PC-3 (cell line): Measurements from ENCODE around the gene SLC6A3. TPM values are rescaled to one million over a fixed set of nuclear protein-coding genes. Genes with fewer than 3 reads are reported as not detected.

ENCODE experiments used
- ATAC-seq: fragments of 200-7000 bp; cut with Tn5 transposase; 2 replicates; pipeline ENCODE4 v1.9.1; 2020; ENCODE audit warnings: mild to moderate bottlenecking, moderate library complexity
- BruUV-seq: library from RNA; stranded (reverse); fragments of 400-500 nt; replicated peaks from 2 replicates; lab custom pipeline; 2021; lab: Mats Ljungman, UMichigan
- CTCF ChIA-PET: fragments of 300-600 bp; sonication (Branson Sonifier 250); formaldehyde crosslinking; loops from one replicate; lab custom pipeline; 2022; ENCODE audit warnings: antibody characterized with exemption; lab: Charles Lee
- POLR2A ChIA-PET: fragments of 300-600 bp; sonication (Branson Sonifier 250); formaldehyde crosslinking; loops from one replicate; lab custom pipeline; 2022; ENCODE audit warnings: antibody characterized with exemption; ENCODE audit not compliant: unreplicated experiment; lab: Charles Lee
- DNase-seq: peaks from one replicate; pipeline ENCODE4 v3.0.0-alpha.2; 2015
- H2AFZ ChIP-seq: fragments of 300-600 bp; sonication (generic); 2 replicates; pipeline ENCODE4 v1.6.0; 2016; ENCODE audit warnings: antibody characterized with exemption, low read length
- H3F3A ChIP-seq: fragments of 300-600 bp; sonication (generic); one replicate; pipeline ENCODE4 v1.6.0; 2017; ENCODE audit warnings: antibody characterized with exemption, low read length, control low read depth, mild to moderate bottlenecking; ENCODE audit not compliant: unreplicated experiment
- H3K27ac ChIP-seq: fragments of 300-600 bp; sonication (generic); 2 replicates; pipeline ENCODE4 v1.5.1; 2016; ENCODE audit warnings: mild to moderate bottlenecking, low read length
- H3K27me3 ChIP-seq: fragments of 300-600 bp; sonication (generic); 2 replicates; pipeline ENCODE4 v1.6.1; 2016; ENCODE audit warnings: low read length, mixed read lengths
- H3K36me3 ChIP-seq: fragments of 300-600 bp; sonication (generic); 2 replicates; pipeline ENCODE4 v1.6.1; 2016; ENCODE audit warnings: low read depth, mixed run types, low read length, mixed read lengths
- H3K4me1 ChIP-seq: fragments of 300-600 bp; sonication (generic); 2 replicates; pipeline ENCODE4 v1.5.1; 2016; ENCODE audit warnings: low read length; ENCODE audit not compliant: insufficient read depth
- H3K4me2 ChIP-seq: fragments of 300-600 bp; sonication (generic); 2 replicates; pipeline ENCODE4 v1.6.0; 2016; ENCODE audit warnings: low read length
- H3K4me3 ChIP-seq: fragments of 300-600 bp; sonication (generic); 2 replicates; pipeline ENCODE4 v1.5.1; 2016; ENCODE audit warnings: mild to moderate bottlenecking, low read length, mixed read lengths
- H3K79me2 ChIP-seq: fragments of 300-600 bp; sonication (generic); 2 replicates; pipeline ENCODE4 v1.6.1; 2017; ENCODE audit warnings: low read length, mixed read lengths
- H3K9ac ChIP-seq: fragments of 300-600 bp; sonication (generic); 2 replicates; pipeline ENCODE4 v1.6.0; 2016; ENCODE audit warnings: mild to moderate bottlenecking, low read length
- H3K9me2 ChIP-seq: fragments of 300-600 bp; sonication (generic); replicated peaks from 2 replicates; pipeline ENCODE4 v1.6.1; 2016; ENCODE audit warnings: mixed run types, low read length, mixed read lengths
- H3K9me3 ChIP-seq: fragments of 300-600 bp; sonication (generic); 2 replicates; pipeline ENCODE4 v1.6.1; 2016; ENCODE audit warnings: low read length, mixed read lengths
- H4K20me1 ChIP-seq: fragments of 300-600 bp; sonication (generic); 2 replicates; pipeline ENCODE4 v1.6.1; 2016; ENCODE audit warnings: low read length, mixed read lengths
- EZH2 ChIP-seq: fragments of 300-600 bp; sonication (generic); IDR thresholded peaks from one replicate; pipeline ENCODE4 v1.6.1; 2017; ENCODE audit warnings: antibody characterized with exemption, mild to moderate bottlenecking, low read length; ENCODE audit not compliant: unreplicated experiment
- EZH2phosphoT487 ChIP-seq: fragments of 300-600 bp; sonication (generic); IDR thresholded peaks from 2 replicates; pipeline ENCODE4 v1.6.1; 2018; ENCODE audit warnings: mild to moderate bottlenecking, antibody characterized with exemption, low read length, borderline replicate concordance
- intact Hi-C: fragments of 100-400 bp; cut with micrococcal nuclease; formaldehyde crosslinking; loops from 2 replicates; pipeline ENCODE4 v1.9.0; 2023
- total RNA-seq: library from RNA; depleted of rRNA; stranded (reverse); fragments of >200 nt; gene quantifications from 2 replicates; pipeline ENCODE4 v1.2.3, GENCODE V29; 2014
- TF ChIP-seq, protein P1 (sequence below): fragments of 300-600 bp; sonication (generic); conservative IDR thresholded peaks from 2 replicates; pipeline ENCODE4 v1.5.1; 2017; ENCODE audit warnings: antibody characterized with exemption, low read depth, mild to moderate bottlenecking, low read length

SLC6A3 gene
- total RNA-seq, 1 experiment from 2014 or later = not detected

DNA sequence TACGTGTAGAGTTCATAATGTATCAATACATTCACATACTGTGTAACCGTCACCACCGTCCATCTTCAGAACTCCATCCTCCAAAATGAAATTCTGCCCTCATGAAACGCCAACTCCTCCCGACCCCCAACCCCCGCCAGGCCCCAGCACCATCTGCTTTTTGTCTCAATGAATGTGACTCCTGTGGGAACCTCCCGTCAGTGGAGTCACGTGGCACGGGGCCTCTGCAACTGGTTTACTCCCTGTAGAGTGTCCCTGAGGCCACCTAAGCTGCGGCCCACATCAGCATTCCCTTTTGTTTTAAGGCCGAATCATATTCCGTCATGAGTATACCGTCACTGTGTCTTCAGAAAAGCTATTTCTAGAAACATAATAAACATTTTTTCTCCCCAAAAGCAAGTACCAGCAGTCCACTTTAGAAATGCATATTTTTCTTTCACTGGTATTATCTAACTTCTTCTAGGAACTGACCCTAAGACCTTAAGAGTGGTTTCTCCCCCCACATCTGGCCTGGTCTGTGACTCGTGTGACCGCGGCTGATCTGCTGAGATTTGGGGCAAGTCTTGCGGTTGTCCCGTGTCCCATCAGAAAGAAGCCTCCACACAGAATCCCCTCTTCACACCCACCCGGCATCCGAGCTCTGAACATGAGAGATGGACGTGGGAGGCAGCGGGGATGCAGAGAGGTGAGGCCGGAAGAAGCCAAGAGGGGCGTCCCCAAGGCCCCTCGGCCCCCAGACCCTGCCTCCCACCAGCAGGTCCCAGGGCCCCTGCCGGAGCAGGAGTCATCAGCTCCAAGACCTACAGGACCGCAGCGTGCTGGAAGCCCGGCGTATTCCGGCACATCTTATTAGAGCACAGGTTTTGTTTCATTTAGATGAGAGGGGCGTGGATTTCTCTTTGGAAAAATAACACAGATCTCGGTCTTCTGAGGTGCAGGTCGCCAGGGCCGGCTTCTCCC is 38.3 kb downstream of the SLC6A3 start:
- Histone ChIP-seq H3K9ac (no peak overlapping the region), H2AFZ (no peak overlapping the region), H4K20me1 (no peaks in the 10 kb centered on the region), H3K27ac (no peak overlapping the region), H3K79me2 (no peaks in the 10 kb centered on the region), H3K9me3 (no peaks in the 10 kb centered on the region), H3K27me3 (peaks cover 21% of the 10 kb centered on the region), H3K36me3 (no peaks in the 10 kb centered on the region), H3F3A (no peaks in the 10 kb centered on the region), H3K4me2 (no peak overlapping the region), H3K9me2 (no peaks in the 10 kb centered on the region), H3K4me3 (no peak overlapping the region), H3K4me1 (no peaks in the 10 kb centered on the region)
- intact Hi-C loops = no loop called here
- no TSS peak for BruUV-seq
- POLR2A ChIA-PET = no interaction called here
- DNase-seq = no peak
- CTCF ChIA-PET = no interaction called here
- ATAC-seq = no peak
- no peak for TF ChIP-seq EZH2phosphoT487
- no peak for TF ChIP-seq EZH2
- TF ChIP-seq, protein P1, sequence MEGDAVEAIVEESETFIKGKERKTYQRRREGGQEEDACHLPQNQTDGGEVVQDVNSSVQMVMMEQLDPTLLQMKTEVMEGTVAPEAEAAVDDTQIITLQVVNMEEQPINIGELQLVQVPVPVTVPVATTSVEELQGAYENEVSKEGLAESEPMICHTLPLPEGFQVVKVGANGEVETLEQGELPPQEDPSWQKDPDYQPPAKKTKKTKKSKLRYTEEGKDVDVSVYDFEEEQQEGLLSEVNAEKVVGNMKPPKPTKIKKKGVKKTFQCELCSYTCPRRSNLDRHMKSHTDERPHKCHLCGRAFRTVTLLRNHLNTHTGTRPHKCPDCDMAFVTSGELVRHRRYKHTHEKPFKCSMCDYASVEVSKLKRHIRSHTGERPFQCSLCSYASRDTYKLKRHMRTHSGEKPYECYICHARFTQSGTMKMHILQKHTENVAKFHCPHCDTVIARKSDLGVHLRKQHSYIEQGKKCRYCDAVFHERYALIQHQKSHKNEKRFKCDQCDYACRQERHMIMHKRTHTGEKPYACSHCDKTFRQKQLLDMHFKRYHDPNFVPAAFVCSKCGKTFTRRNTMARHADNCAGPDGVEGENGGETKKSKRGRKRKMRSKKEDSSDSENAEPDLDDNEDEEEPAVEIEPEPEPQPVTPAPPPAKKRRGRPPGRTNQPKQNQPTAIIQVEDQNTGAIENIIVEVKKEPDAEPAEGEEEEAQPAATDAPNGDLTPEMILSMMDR = no peak

DNA sequence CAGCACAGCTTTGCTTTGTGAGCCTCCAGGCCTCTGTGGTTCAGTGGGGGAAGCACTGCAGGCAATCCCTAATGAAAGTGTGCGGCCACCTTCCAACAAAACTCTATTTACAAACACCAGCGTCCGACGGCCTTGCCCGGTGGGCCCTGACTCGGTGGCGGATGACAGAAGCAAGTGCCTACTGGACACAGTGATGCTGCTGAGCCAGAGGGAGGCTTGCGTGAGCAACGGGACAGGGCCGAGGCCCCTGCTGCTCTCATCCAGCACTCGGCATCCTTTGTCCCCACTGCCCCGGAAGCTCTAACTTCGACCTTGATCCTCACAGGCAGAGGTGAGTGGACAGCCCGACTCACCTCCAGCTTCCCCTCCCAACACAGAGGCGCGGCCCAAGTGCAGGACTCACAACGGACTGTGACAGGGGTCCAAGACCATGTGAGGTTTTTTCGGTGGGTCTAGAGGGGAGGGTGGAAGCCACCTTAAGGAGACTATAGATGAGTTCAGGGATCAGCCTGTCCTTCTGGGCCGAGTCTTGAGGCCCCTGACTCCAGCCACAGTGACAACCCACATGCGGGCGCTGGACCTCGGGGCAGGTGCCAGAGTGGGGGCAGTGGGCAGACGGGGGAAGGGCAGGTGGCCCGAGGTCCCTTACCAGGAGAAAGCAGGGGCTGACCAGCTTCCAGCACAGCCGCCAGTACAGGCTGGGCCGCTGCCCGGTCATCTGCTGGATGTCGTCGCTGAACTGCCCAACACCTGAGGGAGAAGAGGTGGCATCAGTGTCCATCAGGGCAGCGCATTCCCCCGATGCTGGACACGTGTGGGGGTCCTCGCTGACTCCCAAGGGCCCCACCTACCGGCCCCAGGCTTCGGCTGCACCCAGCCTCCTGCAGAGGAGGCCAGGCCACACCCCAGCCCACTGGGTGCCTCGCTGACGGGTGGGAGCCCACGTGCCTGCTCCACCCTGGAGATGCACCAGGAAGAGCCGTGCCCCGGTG is 39.4 kb downstream of the SLC6A3 start:
- DNase-seq = no peak
- Histone ChIP-seq H3K9ac (no peak overlapping the region), H4K20me1 (no peaks in the 10 kb centered on the region), H3K4me3 (no peak overlapping the region), H3K27me3 (peaks cover 25% of the 10 kb centered on the region), H3K27ac (no peak overlapping the region), H3K9me2 (no peaks in the 10 kb centered on the region), H3K79me2 (no peaks in the 10 kb centered on the region), H3K36me3 (no peaks in the 10 kb centered on the region), H3K4me1 (no peaks in the 10 kb centered on the region), H2AFZ (no peak overlapping the region), H3F3A (no peaks in the 10 kb centered on the region), H3K9me3 (no peaks in the 10 kb centered on the region), H3K4me2 (no peak overlapping the region)
- intact Hi-C loops = no loop called here
- TF ChIP-seq EZH2 (no peak), EZH2phosphoT487 (no peak)
- TF ChIP-seq, protein P1 = no peak
- no TSS peak for BruUV-seq
- no peak for ATAC-seq
- CTCF ChIA-PET = no interaction called here
- POLR2A ChIA-PET = no interaction called here
